Prostate gland (tissue), 2 donors: ENCODE measurements around the gene ITPR1. TPM values are rescaled to one million over a fixed set of nuclear protein-coding genes. Genes with fewer than 3 reads are reported as not detected.

ENCODE experiments used
- DNase-seq: peaks from one replicate; pipeline ENCODE4 v3.0.0-alpha.2; 2019; ENCODE audit warnings: low spot score
- H3K27ac ChIP-seq, 2 donors: fragments of 200-600 bp; sonication (generic); 2 replicates each; pipeline ENCODE4 v1.5.1; 2017 to 2019
- H3K27me3 ChIP-seq: fragments of 200-600 bp; sonication (generic); replicated peaks from 2 replicates; pipeline ENCODE4 v1.5.1; 2019; ENCODE audit not compliant: insufficient read depth
- H3K36me3 ChIP-seq, 2 donors: fragments of 200-600 bp; sonication (generic); 1 replicate in 1 of 2; 2 replicates in 1 of 2; pipeline versions ENCODE4 v1.5.1 to v1.8.1; 2017 to 2019
- H3K4me1 ChIP-seq: fragments of 200-600 bp; sonication (generic); replicated peaks from 2 replicates; pipeline ENCODE4 v1.5.1; 2019
- H3K4me3 ChIP-seq, 2 donors: fragments of 200-600 bp; sonication (generic); 2 replicates each; pipeline ENCODE4 v1.5.1; 2017 to 2019
- H3K9me3 ChIP-seq: fragments of 200-600 bp; sonication (generic); 2 replicates; pipeline ENCODE4 v1.5.1; 2017
- POLR2A ChIP-seq: fragments of 450-650 bp; IDR thresholded peaks from one replicate; pipeline ENCODE4 v1.6.1; 2016; ENCODE audit warnings: antibody characterized with exemption, mild to moderate bottlenecking
- POLR2AphosphoS5 ChIP-seq: sonication (generic); formaldehyde crosslinking; IDR thresholded peaks from one replicate; pipeline ENCODE4 v1.6.1; 2017; ENCODE audit warnings: antibody characterized with exemption
- WGBS: methylation state at CpG from one replicate; pipeline ENCODE4 v1.1.5; 2018; 5-methylcytosine and 5-hydroxymethylcytosine counted together
- intact Hi-C: fragments of 100-400 bp; cut with DNase I; formaldehyde crosslinking; loops from one replicate; pipeline ENCODE4 v1.14.2; 2022
- total RNA-seq, 2 donors: library from RNA; depleted of rRNA; stranded (reverse); fragments of >200 nt; gene quantifications; one replicate each; pipeline ENCODE4 v1.1.0, GENCODE V29; 2016
- TF ChIP-seq, protein P1 (sequence below), 4 experiments: fragments of 200-600 bp in 2 of 4; fragments of 450-650 bp in 2 of 4; sonication (generic) in 2 of 4; IDR thresholded peaks; 1 replicate in 3 of 4; 2 replicates in 1 of 4; pipeline ENCODE4 v1.5.1; 2016 to 2019; ENCODE audit warnings: antibody characterized with exemption in 4 of 4, mild to moderate bottlenecking in 2 of 4, moderate library complexity in 2 of 4

The ITPR1 gene
- total RNA-seq, 2 donors from 2014 or later: 80.0 to 126 TPM

DNA sequence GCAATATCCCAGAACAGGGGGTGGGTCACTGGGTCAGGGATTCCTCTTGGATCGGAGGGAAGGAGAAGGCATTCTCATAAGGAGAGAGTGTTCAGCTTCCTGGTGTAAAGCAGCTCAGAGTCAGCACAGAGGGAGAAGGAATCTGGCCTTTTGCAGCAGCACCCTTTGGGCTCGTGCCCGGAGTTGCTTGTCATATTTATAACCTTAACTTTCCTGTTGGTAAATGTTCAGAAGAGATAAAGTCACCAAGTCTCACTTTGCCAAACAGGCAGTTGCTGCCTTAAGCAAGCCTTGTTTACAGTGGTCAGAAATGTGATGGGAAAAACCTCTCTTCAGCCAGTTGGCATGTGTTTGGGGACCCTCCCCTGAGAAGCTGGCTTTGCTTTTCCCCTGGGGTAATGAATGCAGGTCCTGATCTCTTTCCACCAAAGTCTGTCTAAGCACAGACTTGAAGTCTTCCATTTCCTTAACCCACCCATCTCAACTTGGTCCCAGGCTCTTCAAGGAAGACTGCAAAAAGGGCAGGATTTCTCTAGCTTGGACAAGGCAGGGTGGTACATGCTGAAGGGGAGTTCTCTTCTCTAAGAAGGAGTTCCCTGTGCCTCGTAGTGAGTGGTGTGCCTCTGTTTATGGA lies 279.1 kb downstream of the ITPR1 start:
- intact Hi-C loops: no loop called here
- TF ChIP-seq, protein P1, sequence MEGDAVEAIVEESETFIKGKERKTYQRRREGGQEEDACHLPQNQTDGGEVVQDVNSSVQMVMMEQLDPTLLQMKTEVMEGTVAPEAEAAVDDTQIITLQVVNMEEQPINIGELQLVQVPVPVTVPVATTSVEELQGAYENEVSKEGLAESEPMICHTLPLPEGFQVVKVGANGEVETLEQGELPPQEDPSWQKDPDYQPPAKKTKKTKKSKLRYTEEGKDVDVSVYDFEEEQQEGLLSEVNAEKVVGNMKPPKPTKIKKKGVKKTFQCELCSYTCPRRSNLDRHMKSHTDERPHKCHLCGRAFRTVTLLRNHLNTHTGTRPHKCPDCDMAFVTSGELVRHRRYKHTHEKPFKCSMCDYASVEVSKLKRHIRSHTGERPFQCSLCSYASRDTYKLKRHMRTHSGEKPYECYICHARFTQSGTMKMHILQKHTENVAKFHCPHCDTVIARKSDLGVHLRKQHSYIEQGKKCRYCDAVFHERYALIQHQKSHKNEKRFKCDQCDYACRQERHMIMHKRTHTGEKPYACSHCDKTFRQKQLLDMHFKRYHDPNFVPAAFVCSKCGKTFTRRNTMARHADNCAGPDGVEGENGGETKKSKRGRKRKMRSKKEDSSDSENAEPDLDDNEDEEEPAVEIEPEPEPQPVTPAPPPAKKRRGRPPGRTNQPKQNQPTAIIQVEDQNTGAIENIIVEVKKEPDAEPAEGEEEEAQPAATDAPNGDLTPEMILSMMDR (IDR thresholded peaks at IDR 0.05): no peak
- TF ChIP-seq POLR2A (peak; percentile 9), POLR2AphosphoS5 (peak; percentile 93)
- H3K4me1 ChIP-seq: peaks cover 15% of the 10 kb centered on the region
- WGBS: 11% methylated on average over 4 of the region's 4 CpGs
- H3K4me3 ChIP-seq: no peak overlapping the region
- no peaks in the 10 kb centered on the region for H3K9me3 ChIP-seq
- no peaks in the 10 kb centered on the region for H3K36me3 ChIP-seq
- peak; percentile 93 for DNase-seq
- peak overlapping the region; percentile 80 to 84 for H3K27ac ChIP-seq
- H3K27me3 ChIP-seq: no peaks in the 10 kb centered on the region

DNA sequence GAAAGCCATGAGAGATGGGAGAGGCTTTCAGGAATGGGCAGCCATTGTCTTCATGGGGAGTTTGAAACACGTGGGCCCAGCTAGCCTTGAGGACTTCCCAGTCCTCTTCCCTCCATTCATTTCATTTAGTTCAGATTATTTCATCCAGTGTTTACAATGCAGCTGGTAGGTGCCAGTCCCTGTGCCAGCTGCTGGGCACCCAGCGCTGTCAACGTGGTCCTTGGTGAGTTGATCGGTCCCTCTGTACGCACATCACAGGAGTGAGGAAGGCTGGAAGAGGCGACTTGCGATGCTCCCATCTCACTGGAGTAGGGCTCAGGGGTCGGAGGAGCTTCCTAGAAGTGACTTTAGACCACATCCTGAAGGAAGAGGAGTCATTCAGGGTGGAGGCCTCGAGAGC lies 279.7 kb downstream of the ITPR1 start:
- Histone ChIP-seq H3K4me1 (peaks cover 15% of the 10 kb centered on the region), H3K27me3 (no peaks in the 10 kb centered on the region), H3K4me3 (no peak overlapping the region), H3K36me3 (no peaks in the 10 kb centered on the region), H3K27ac (peak overlapping the region; percentile 80 to 84), H3K9me3 (no peaks in the 10 kb centered on the region)
- no peak for DNase-seq
- whole genome bisulfite sequencing: 81% methylated on average over 9 of the region's 9 CpGs
- TF ChIP-seq POLR2A: no peak
- TF ChIP-seq, protein P1 (IDR thresholded peaks at IDR 0.05): no peak
- no peak for TF ChIP-seq POLR2AphosphoS5
- intact Hi-C loops: no loop called here

DNA sequence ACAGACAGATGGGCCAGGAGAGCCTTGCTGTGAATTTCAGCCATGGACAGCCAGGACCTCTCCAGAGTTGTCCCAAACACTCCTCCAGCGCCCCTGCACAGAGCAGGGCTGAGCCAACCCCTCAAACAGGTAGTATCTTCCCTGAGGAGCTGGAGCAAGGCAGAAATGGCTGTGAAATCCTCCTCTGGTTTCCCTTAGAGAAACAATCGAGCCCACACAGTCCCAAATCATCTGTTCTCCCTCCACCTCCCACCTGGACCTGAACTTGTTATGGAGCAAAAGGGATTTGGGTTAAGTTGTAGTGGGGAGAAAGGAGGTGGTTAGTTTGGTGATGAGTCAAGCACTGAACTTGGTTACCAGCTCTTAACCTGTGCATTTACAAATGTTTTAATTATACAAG lies 280.4 kb downstream of the ITPR1 start:
- WGBS: 70% methylated on average over 2 of the region's 2 CpGs
- Histone ChIP-seq H3K4me3 (no peak overlapping the region), H3K27ac (peak overlapping the region in 1 of 2 donors; percentile 80), H3K4me1 (peaks cover 15% of the 10 kb centered on the region), H3K36me3 (no peaks in the 10 kb centered on the region), H3K27me3 (no peaks in the 10 kb centered on the region), H3K9me3 (no peaks in the 10 kb centered on the region)
- DNase-seq: no peak
- intact Hi-C loops: no loop called here
- no peak for TF ChIP-seq POLR2AphosphoS5
- no peak for TF ChIP-seq POLR2A
- TF ChIP-seq, protein P1 (IDR thresholded peaks at IDR 0.05): no peak

DNA sequence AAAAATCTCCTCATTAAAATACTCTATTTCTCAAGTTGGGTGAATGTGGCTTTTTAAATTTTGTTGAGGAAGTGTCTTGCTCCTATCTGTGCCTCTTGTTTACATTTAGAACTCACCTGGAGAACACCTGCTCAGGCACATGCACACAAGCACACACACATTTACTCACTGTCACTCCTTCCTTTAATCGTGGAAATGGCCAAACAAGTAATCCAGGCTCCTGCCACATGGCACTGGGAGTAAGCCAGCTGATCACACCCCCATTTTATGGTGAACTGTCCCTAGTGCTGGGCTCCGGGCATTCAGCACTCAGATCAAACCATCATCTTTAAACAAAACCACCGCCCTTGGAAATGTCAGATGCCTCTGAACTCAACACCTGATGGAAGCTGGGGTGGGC lies 281.4 kb downstream of the ITPR1 start:
- Histone ChIP-seq H3K27ac (no peak overlapping the region), H3K9me3 (no peaks in the 10 kb centered on the region), H3K4me1 (peaks cover 15% of the 10 kb centered on the region), H3K4me3 (no peak overlapping the region), H3K27me3 (no peaks in the 10 kb centered on the region), H3K36me3 (no peaks in the 10 kb centered on the region)
- no peak for TF ChIP-seq POLR2AphosphoS5
- TF ChIP-seq, protein P1 (IDR thresholded peaks at IDR 0.05): no peak
- no peak for TF ChIP-seq POLR2A
- intact Hi-C loops: no loop called here
- WGBS: 59% methylated on average over 3 of the region's 3 CpGs
- DNase-seq: no peak

DNA sequence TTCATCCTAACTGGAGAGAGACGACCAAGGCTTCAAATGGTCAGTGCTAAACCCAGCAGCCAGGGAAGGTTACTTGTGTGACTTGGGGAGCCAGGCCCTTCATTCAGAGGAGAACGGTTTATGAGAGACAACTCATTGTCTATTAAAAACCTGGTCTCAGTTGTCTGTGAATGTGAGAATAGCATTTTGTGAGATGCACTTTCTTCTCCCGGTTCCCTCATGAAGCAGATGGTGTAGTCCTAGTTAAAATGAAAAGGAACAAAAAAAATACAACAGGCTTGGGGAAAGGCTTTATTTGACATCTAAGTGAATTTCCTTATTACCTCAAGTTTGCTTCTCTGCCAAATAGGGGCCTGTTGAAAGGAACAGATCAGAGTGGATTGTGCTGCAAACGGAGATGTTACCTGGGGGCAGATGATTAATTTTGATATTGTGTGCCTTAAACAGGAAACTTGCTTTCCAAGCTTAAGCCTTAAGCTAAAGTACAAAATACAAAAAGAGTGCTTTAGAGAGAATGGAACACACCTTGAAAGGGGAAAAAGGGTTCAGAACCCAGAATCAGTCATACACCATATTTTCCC lies 283.3 kb downstream of the ITPR1 start:
- Histone ChIP-seq H3K36me3 (no peaks in the 10 kb centered on the region), H3K4me1 (peaks cover 15% of the 10 kb centered on the region), H3K27me3 (no peaks in the 10 kb centered on the region), H3K4me3 (no peak overlapping the region), H3K27ac (peak overlapping the region; percentile 28 to 54), H3K9me3 (no peaks in the 10 kb centered on the region)
- 40% methylated on average over 4 of the region's 4 CpGs for WGBS
- intact Hi-C loops: no loop called here
- TF ChIP-seq, protein P1 (IDR thresholded peaks at IDR 0.05): no peak
- TF ChIP-seq POLR2A (no peak), POLR2AphosphoS5 (no peak)
- DNase-seq: no peak
